ENCODE measurements around the gene ZNF451. TPM values are rescaled to one million over a fixed set of nuclear protein-coding genes. Genes with fewer than 3 reads are reported as not detected.
"Not testable (repeated sequence)": the region's sequence is repeated elsewhere in the genome, so short reads cannot be mapped to it uniquely, and the experiment has no call there.

The ZNF451 gene
- total RNA-seq (2012; rRNA removed) = 45.0 and 48.9 TPM in 2 replicates

GRCh38 chr6:57089687-57090457 lies at the start of gene ZNF451:
Gene ZNF451 (plus strand): TSS chr6:57090188. CDS start chr6:57090254, 66 bp downstream.
- no peaks in the 10 kb centered on the region for H3K9me3 ChIP-seq (replicated peaks; ENCODE audit: low read length)

DNA sequence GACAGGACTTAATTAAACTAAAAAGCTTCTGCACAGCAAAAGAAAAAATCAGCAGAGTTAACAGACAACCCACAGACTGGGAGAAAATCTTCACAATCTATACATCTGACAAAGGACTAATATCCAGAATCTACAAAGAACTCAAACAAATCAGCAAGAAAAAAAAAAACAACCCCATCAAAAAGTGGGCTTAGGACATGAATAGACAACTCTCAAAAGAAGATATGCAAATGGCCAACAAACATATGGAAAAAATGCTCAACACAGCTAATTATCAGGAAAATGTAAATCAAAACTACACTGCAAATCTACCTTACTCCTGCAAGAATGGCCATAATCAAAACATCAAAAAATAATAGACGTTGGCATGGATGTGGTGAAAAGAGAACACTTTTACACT lies 45.9 kb upstream of the ZNF451 start:
- peaks cover 12% of the 10 kb centered on the region for H3K4me1 ChIP-seq (ENCODE audit: control insufficient read depth, insufficient read depth, low read length)
- H3K9ac ChIP-seq (ENCODE audit: low read depth, low read length); H3K9me3 ChIP-seq (replicated peaks; ENCODE audit: low read length); H3K4me3 ChIP-seq (ENCODE audit: low read length); H3K4me2 ChIP-seq (ENCODE audit: low read length); H3K36me3 ChIP-seq (ENCODE audit: insufficient read depth, low read length); H3K27me3 ChIP-seq (ENCODE audit: control insufficient read depth, insufficient read depth, low read length): not testable (repeated sequence)

More at GRCh38 chr6:57089687-57090457, at the start of gene ZNF451:
- Histone ChIP-seq H3K9ac (ENCODE audit: low read depth, low read length) (peak within 1 kb of the TSS; percentile 81), H3K36me3 (ENCODE audit: insufficient read depth, low read length) (peaks cover 16% of the 10 kb centered on the region), H3K4me2 (ENCODE audit: low read length) (peak within 1 kb of the TSS; percentile 88), H3K4me1 (ENCODE audit: control insufficient read depth, insufficient read depth, low read length) (peaks cover 28% of the 10 kb centered on the region), H3K27me3 (ENCODE audit: control insufficient read depth, insufficient read depth, low read length) (no peaks in the 10 kb centered on the region), H3K4me3 (ENCODE audit: low read length) (peak within 1 kb of the TSS; percentile 75)

DNA sequence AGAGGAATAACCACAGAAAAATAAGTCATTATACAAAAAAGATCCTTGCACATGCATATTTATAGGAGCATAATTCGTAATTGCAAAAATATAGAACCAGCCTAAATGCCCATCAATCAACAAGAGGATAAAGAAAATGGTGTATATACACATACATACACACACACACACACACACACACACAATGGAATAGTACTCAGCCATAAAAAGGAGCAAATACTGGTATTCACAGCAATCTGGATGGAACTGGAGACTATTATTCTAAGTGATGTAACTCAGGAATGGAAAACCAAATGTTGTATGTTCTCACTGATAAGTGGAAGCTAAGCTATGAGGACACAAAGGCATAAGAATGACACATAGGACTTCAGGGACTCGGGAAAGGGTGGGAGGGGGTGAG lies 45.4 kb upstream of the ZNF451 start:
- Histone ChIP-seq H3K4me1 (ENCODE audit: control insufficient read depth, insufficient read depth, low read length) (peaks cover 17% of the 10 kb centered on the region), H3K36me3 (ENCODE audit: insufficient read depth, low read length) (peaks cover 5% of the 10 kb centered on the region), H3K27me3 (ENCODE audit: control insufficient read depth, insufficient read depth, low read length) (no peaks in the 10 kb centered on the region), H3K4me3 (ENCODE audit: low read length) (no peak overlapping the region), H3K9ac (ENCODE audit: low read depth, low read length) (no peak overlapping the region), H3K9me3 (replicated peaks; ENCODE audit: low read length) (no peaks in the 10 kb centered on the region), H3K4me2 (ENCODE audit: low read length) (no peak overlapping the region)

DNA sequence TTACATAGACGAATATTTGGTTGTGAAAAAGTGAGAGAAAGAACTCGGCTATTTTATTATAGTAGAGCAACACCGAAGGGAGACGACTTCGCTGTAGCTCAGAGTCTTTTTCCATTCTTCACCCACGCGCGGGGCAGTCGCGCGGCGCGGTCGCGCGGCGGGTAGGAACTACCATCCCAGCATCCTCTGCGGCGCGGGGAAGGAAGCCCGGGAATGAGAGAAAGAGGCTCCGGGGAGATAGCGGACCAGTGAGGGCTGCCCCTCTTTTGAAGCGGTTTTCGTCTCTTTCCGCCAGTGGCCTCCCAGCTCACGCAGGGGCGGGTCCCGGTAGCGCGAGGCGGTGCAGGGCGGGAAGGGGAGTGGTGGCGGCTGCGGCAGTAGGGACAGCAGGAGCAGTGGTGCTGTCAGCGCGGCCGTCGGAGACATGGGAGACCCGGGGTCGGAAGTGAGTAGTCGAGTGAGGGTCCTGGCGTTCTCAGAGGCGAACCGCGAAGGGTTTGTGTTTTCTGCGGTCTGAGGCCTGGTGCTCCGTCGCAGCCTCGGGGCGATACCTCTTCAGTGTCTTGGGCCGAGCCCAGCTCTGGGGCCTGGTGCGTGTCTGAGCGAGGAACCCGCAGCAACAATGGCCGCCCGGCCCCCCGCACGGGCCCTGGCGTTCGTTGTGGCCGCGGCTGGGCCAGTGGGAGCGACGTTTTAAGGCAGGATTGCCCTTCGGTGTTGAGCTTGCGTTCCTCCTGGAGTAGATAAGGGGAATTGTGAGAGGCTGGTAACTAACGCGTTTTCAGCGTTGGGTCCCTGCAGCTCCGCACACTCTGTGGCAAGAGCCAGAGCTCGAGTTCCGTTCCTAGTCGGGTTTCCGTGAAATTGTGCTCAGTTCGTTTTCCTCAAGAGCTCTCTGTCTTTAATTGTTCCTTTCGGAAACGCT lies 43.4 kb upstream of the ZNF451 start, which contains the start of gene KIAA1586:
TSS of gene KIAA1586 (plus strand) at position 362 of the 925 bp plus-strand sequence. CDS start at position 425, 63 bp downstream.
- peak within 1 kb of the TSS; percentile 77 for H3K9ac ChIP-seq (ENCODE audit: low read depth, low read length)
- H3K4me3 ChIP-seq (ENCODE audit: low read length) = peak within 1 kb of the TSS; percentile 71
- H3K36me3 ChIP-seq (ENCODE audit: insufficient read depth, low read length) = peaks cover 21% of the 10 kb centered on the region
- H3K4me1 ChIP-seq (ENCODE audit: control insufficient read depth, insufficient read depth, low read length) = peaks cover 17% of the 10 kb centered on the region
- not testable (repeated sequence) for H3K27me3 ChIP-seq (ENCODE audit: control insufficient read depth, insufficient read depth, low read length); H3K9me3 ChIP-seq (replicated peaks; ENCODE audit: low read length)
- H3K4me2 ChIP-seq (ENCODE audit: low read length) = peak within 1 kb of the TSS; percentile 80

DNA sequence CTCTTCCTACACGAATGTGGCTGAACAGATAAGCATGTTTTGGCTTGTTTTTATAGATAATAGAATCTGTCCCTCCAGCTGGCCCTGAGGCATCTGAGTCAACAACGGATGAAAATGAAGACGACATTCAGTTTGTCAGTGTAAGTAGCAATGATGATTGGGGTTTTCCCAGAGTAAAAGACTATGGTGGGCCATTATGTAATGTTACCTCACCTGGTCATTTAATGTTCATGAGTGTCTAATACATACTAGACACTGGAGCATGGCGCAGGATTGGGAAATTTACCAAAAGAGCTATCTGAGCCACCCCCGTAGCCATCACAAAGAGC lies 42.8 kb upstream of the ZNF451 start:
- not testable (repeated sequence) for H3K4me3 ChIP-seq (ENCODE audit: low read length); H3K27me3 ChIP-seq (ENCODE audit: control insufficient read depth, insufficient read depth, low read length); H3K9ac ChIP-seq (ENCODE audit: low read depth, low read length); H3K9me3 ChIP-seq (replicated peaks; ENCODE audit: low read length); H3K4me2 ChIP-seq (ENCODE audit: low read length)
- Histone ChIP-seq H3K4me1 (ENCODE audit: control insufficient read depth, insufficient read depth, low read length) (peaks cover 17% of the 10 kb centered on the region), H3K36me3 (ENCODE audit: insufficient read depth, low read length) (peaks cover 24% of the 10 kb centered on the region)

- Histone ChIP-seq H3K4me3 (ENCODE audit: low read length) (peak overlapping the region; percentile 51), H3K4me2 (ENCODE audit: low read length) (peak overlapping the region; percentile 75), H3K36me3 (ENCODE audit: insufficient read depth, low read length) (peaks cover 29% of the 10 kb centered on the region), H3K4me1 (ENCODE audit: control insufficient read depth, insufficient read depth, low read length) (peaks cover 17% of the 10 kb centered on the region), H3K9ac (ENCODE audit: low read depth, low read length) (peak overlapping the region; percentile 26)
- not testable (repeated sequence) for H3K27me3 ChIP-seq (ENCODE audit: control insufficient read depth, insufficient read depth, low read length); H3K9me3 ChIP-seq (replicated peaks; ENCODE audit: low read length)
Measured at GRCh38 chr6:57047859-57048258, 42.1 kb upstream of the ZNF451 start.

DNA sequence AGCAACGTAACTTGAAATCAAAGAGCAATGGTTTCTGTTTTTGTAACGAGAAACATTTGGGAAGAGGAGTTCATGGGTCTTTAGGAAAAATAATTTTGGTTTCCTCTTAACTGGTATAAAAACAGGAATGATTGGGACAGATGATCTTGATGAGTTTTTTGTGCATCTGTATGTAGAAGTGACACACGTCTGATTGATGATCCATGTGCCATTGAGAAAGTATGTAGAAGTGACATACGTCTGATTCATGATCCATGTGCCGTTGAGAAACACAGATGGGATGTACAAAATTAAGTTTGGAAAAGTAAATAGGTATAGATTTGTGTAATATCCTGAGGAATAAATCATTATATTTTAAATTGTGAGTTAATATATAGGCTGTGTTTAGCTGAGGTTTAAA lies 41.4 kb upstream of the ZNF451 start:
- Histone ChIP-seq H3K36me3 (ENCODE audit: insufficient read depth, low read length) (peaks cover 36% of the 10 kb centered on the region), H3K9me3 (replicated peaks; ENCODE audit: low read length) (no peaks in the 10 kb centered on the region), H3K4me2 (ENCODE audit: low read length) (peak overlapping the region; percentile 75), H3K9ac (ENCODE audit: low read depth, low read length) (peak overlapping the region; percentile 26), H3K27me3 (ENCODE audit: control insufficient read depth, insufficient read depth, low read length) (no peaks in the 10 kb centered on the region), H3K4me3 (ENCODE audit: low read length) (peak overlapping the region; percentile 51), H3K4me1 (ENCODE audit: control insufficient read depth, insufficient read depth, low read length) (peaks cover 17% of the 10 kb centered on the region)

DNA sequence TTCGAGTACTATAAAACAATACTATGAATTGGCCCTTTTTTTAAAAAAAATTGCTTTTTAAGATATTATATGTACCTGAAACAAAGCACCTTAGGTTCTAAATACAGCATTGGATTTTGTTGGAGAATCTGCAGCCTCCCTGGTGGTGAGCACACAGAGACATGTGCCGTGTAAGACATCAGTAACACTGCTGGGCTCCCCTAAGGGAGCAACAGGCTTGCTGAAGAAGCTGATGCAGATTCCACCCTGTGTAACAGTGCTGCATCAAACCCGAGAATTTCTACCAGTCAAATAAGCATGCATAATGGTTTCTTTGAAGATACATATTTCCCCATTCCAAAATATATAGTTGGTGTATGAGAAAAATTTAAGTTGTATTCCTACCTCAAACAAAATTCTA lies 26.1 kb upstream of the ZNF451 start:
- H3K36me3 ChIP-seq (ENCODE audit: insufficient read depth, low read length) = peaks cover 29% of the 10 kb centered on the region
- H3K9me3 ChIP-seq (replicated peaks; ENCODE audit: low read length) = no peaks in the 10 kb centered on the region
- H3K4me1 ChIP-seq (ENCODE audit: control insufficient read depth, insufficient read depth, low read length) = no peaks in the 10 kb centered on the region
- no peaks in the 10 kb centered on the region for H3K27me3 ChIP-seq (ENCODE audit: control insufficient read depth, insufficient read depth, low read length)
- no peak overlapping the region for H3K4me2 ChIP-seq (ENCODE audit: low read length)
- no peak overlapping the region for H3K4me3 ChIP-seq (ENCODE audit: low read length)
- H3K9ac ChIP-seq (ENCODE audit: low read depth, low read length) = no peak overlapping the region

DNA sequence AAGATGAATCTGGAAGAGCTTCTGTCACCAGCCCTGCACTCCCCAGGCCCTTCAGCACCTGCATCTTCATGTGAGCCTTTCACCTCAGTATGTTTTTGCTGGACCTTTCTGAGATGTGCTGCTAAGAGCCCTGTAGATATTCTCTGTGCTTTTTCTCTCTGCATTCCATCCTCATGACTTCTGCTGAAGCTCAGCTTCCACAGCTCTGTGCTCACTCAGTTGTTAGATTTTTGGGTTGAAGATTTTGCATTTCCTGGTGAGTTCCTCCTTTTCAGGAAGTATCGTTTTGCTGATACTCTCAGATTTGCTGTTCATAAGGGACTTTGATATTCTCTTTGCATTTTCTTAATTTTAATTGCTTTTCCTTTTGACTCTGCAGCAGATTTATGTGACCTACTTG lies 25.2 kb upstream of the ZNF451 start:
- no peak overlapping the region for H3K4me3 ChIP-seq (ENCODE audit: low read length)
- no peaks in the 10 kb centered on the region for H3K27me3 ChIP-seq (ENCODE audit: control insufficient read depth, insufficient read depth, low read length)
- H3K4me2 ChIP-seq (ENCODE audit: low read length) = no peak overlapping the region
- no peaks in the 10 kb centered on the region for H3K9me3 ChIP-seq (replicated peaks; ENCODE audit: low read length)
- no peak overlapping the region for H3K9ac ChIP-seq (ENCODE audit: low read depth, low read length)
- H3K36me3 ChIP-seq (ENCODE audit: insufficient read depth, low read length) = peaks cover 25% of the 10 kb centered on the region
- H3K4me1 ChIP-seq (ENCODE audit: control insufficient read depth, insufficient read depth, low read length) = no peaks in the 10 kb centered on the region

GRCh38 chr6:57068061-57068460 lies 21.9 kb upstream of the ZNF451 start:
- Histone ChIP-seq H3K4me2 (ENCODE audit: low read length) (peak overlapping the region; percentile 21), H3K4me3 (ENCODE audit: low read length) (no peak overlapping the region), H3K9me3 (replicated peaks; ENCODE audit: low read length) (no peaks in the 10 kb centered on the region), H3K9ac (ENCODE audit: low read depth, low read length) (no peak overlapping the region), H3K4me1 (ENCODE audit: control insufficient read depth, insufficient read depth, low read length) (no peaks in the 10 kb centered on the region), H3K27me3 (ENCODE audit: control insufficient read depth, insufficient read depth, low read length) (no peaks in the 10 kb centered on the region), H3K36me3 (ENCODE audit: insufficient read depth, low read length) (peaks cover 14% of the 10 kb centered on the region)

- no peaks in the 10 kb centered on the region for H3K9me3 ChIP-seq (replicated peaks; ENCODE audit: low read length)
Measured at GRCh38 chr6:57069228-57069627, 20.8 kb upstream of the ZNF451 start.

More at GRCh38 chr6:57069228-57069627, 20.8 kb upstream of the ZNF451 start:
- Histone ChIP-seq H3K36me3 (ENCODE audit: insufficient read depth, low read length) (peaks cover 9% of the 10 kb centered on the region), H3K4me3 (ENCODE audit: low read length) (no peak overlapping the region), H3K4me1 (ENCODE audit: control insufficient read depth, insufficient read depth, low read length) (no peaks in the 10 kb centered on the region), H3K4me2 (ENCODE audit: low read length) (no peak overlapping the region), H3K9ac (ENCODE audit: low read depth, low read length) (no peak overlapping the region), H3K27me3 (ENCODE audit: control insufficient read depth, insufficient read depth, low read length) (no peaks in the 10 kb centered on the region)
